ENCODE data around the gene SLC35F4.

GRCh38 chr14:57560681-57561080 is 305.2 kb downstream of the SLC35F4 start:
- TF ChIP-seq POLR2AphosphoS5 (IDR thresholded peaks at IDR 0.05; ENCODE audit: low read depth, low read length) (no peak), REST (IDR thresholded peaks at IDR 0.05; ENCODE audit: insufficient read depth in 1 of 2, low read depth in 2 of 2, low read length in 2 of 2) (no peak)

Data from PFSK-1 (cell line).